Stimulated activated CD8-positive, alpha-beta memory T cell treated with anti-CD3 and anti-CD28 coated beads, Interleukin-12 subunit alpha, Interleukin-12 subunit beta, amount 100 ng/mL, for 4 hours (primary cell): ENCODE data around the gene RANBP2.
A peak's percentile ranks its signal among the peaks of the same experiment; 100 is the strongest.
"Not testable (repeated sequence)": the region's sequence is repeated elsewhere in the genome, so short reads cannot be mapped to it uniquely, and the experiment has no call there.

Experiments used
- DNase-seq: peaks from one replicate; pipeline ENCODE4 v3.0.0-alpha.2; 2020; ENCODE audit warnings: low read depth

RANBP2 gene

GRCh38 chr2:108719149-108720044, at the start of gene RANBP2:
Gene RANBP2, plus strand, starts transcription at chr2:108719482. Its CDS starts 125 bp downstream, at chr2:108719607.
- DNase-seq: peak; percentile 90

- not testable (repeated sequence) for DNase-seq
Measured at GRCh38 chr2:108670282-108670681, 49.0 kb upstream of the RANBP2 start.

GRCh38 chr2:108672200-108672805, 47.0 kb upstream of the RANBP2 start:
- DNase-seq: not testable (repeated sequence)

- DNase-seq: not testable (repeated sequence)
Measured at GRCh38 chr2:108676522-108676921, 42.8 kb upstream of the RANBP2 start.

GRCh38 chr2:108677239-108677744, 42.0 kb upstream of the RANBP2 start:
- not testable (repeated sequence) for DNase-seq

DNA sequence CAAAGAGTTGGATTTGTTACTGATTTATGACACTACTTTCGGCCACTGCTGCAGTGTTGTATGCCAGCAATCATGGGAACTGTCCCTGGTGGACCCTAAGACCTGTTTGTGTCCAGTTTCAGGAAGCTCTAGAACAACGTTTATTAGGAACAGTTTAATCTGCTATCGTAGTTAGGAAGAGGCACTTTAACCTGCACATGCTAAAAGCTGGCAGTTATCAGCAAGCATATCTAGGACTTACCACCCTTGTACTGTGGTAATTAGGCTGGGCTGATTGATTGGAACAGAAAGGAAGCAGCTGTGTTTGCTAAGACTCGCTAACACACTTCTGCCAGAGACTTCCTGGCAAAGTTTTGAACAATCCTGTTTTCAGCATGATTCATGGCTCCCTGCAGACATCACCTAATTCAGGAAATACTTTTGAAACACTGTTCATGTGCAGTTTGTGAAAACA, 41.1 kb upstream of the RANBP2 start:
- DNase-seq: not testable (repeated sequence)

GRCh38 chr2:108680805-108681204, 38.5 kb upstream of the RANBP2 start:
- not testable (repeated sequence) for DNase-seq

GRCh38 chr2:108688818-108689756, 30.2 kb upstream of the RANBP2 start:
- DNase-seq: not testable (repeated sequence)

- not testable (repeated sequence) for DNase-seq
Measured at GRCh38 chr2:108690001-108690400, 29.3 kb upstream of the RANBP2 start.

DNA sequence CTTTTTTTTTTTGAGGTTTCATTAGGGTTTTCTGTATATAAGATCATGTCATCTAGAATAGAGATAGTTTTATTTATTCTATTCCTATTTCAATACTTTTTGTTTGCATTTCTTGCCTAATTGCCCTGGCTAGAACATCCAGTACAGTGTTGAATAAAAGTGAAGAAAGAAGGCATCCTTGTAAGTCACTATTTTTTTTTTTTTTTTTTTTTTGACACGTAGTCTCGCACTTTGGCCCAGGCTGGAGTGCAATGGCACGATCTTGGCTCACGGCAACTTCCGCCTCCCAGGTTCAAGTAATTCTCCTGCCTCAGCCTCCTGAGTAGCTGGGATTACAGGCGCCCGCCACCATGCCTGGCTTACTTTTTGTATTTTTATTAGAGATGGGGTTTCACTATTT, 27.8 kb upstream of the RANBP2 start:
- no peak for DNase-seq

- DNase-seq: no peak
Measured at GRCh38 chr2:108701208-108701607, 18.1 kb upstream of the RANBP2 start.

DNA sequence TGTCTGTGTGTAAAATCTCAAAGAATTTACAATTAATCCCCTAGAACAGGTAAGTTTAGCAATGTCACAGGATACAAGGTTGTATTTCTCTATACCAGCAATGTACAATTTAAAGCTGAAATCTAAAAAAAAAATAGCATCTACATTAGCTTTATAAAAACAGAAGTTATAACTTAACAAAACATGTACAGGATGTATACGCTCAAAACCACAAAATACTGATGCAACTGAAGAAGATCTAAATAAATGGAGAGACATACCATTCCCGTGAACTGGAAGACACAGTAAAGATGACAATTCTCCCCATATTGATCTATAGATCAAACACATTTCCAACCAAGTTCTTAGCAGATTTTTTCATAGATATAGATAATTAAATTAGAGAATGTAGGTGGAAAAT, 17.5 kb upstream of the RANBP2 start:
- no peak for DNase-seq

DNA sequence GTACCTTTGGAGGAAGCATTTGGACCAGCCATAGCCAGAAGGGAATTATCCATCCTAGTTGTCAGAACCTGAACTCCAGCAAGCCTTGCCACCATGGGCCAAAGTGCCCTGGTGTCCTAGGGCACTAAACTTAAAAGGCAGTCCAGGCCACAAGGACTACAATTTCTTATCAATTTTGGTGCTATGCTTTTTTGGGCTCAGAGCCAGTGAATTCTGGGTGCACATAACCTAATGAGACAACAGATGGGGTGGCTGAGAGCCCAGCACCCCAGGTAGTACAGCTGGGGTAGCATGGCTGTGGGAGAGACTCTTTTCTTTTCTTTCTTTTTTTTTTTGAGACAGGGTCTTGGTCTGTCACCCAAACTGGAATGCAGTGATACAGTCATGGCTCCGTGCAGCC, 14.4 kb upstream of the RANBP2 start:
- DNase-seq: no peak

- DNase-seq: no peak
Measured at GRCh38 chr2:108707300-108707699, 12.0 kb upstream of the RANBP2 start.

DNA sequence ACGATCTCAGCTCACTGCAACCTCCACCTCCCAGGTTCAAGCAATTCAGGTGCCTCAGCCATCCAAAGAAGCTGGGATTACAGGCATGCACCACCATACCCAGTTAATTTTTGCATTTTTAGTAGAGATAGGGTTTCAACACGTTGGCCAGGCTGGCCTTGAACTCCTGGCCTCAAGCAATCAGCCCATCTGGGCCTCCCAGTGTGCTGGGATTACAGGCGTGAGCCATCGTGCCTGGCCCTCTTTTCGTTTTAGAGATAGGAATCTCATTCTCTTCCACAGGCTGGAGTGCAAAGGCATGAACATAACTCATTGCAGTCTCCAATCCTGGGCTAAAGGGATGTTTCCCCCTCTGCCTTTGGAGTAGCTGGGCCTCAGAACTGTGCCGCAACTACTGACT, 2.3 kb upstream of the RANBP2 start:
- not testable (repeated sequence) for DNase-seq

DNA sequence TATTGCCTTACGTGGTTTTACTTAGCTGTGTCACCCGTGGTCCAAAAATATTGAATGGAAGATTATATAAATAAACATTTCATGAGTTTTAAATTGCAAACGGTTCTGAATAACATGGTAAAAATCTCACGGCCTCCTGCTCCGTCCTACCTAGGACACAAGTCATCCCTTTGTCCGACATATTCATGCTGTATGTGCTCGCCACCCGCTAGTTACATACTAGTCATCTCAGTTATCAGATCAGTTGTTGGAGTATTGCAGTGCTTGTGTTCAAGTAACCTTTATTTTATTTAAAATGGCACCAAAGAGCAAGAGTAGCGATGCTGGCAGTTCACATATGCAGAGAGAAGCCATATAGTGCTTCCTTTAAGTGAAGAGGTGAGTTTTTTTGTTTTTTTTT, 6.8 kb downstream of the RANBP2 start:
- DNase-seq: not testable (repeated sequence)

DNA sequence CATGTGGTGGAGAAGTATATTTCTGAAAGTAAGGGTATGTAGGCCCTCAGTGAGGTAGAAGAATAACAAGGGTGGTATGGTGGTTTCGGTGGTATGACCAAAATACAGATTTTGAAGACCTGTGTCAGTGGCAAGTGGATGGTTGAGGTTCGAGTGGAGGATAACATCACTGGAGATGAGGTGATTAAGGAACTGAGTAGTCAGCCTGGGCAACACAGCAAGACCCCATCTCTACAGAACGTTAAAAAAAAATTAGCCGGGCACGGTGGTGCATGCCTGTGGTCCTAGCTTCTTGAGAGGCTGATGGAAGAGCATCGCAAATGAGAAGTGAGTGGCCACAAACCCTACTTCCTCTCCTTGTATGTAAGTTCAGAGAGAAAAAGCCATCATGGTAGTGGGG, 15.4 kb downstream of the RANBP2 start:
- not testable (repeated sequence) for DNase-seq

- not testable (repeated sequence) for DNase-seq
Measured at GRCh38 chr2:108757973-108758372, 38.7 kb downstream of the RANBP2 start.

- DNase-seq: not testable (repeated sequence)
Measured at GRCh38 chr2:108762618-108763017, 43.3 kb downstream of the RANBP2 start.

- not testable (repeated sequence) for DNase-seq
Measured at GRCh38 chr2:108766671-108767070, 47.4 kb downstream of the RANBP2 start.

DNA sequence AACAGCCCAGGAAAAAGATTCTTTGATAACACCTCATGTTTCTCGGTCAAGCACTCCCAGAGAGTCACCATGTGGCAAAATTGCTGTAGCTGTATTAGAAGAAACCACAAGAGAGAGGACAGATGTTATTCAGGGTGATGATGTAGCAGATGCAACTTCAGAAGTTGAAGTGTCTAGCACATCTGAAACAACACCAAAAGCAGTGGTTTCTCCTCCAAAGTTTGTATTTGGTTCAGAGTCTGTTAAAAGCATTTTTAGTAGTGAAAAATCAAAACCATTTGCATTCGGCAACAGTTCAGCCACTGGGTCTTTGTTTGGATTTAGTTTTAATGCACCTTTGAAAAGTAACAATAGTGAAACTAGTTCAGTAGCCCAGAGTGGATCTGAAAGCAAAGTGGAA, 48.6 kb downstream of the RANBP2 start:
- not testable (repeated sequence) for DNase-seq

GRCh38 chr2:108776475-108776874, 57.2 kb downstream of the RANBP2 start:
- DNase-seq: no peak
